ENCODE data around the gene FNBP1. TPM values are rescaled to one million over a fixed set of nuclear protein-coding genes. Genes with fewer than 3 reads are reported as not detected.

FNBP1 gene
- total and polyA plus RNA-seq, 10 of the 15 experiments (the other 5 are each of a cell fraction or from before 2014, with no cell fraction given) = 64.5 to 353 (median 179) TPM

- no peak for TF ChIP-seq CUX1 (IDR thresholded peaks at IDR 0.05; ENCODE audit: insufficient replicate concordance, low read depth, low read length)
- TF ChIP-seq REST (IDR thresholded peaks at IDR 0.05; ENCODE audit: low read depth, low read length) = no peak
- TF ChIP-seq SIN3A (IDR thresholded peaks at IDR 0.05; ENCODE audit: low read depth, low read length) = no peak
- peak; percentile 60 for TF ChIP-seq SMAD1 (IDR thresholded peaks at IDR 0.05; ENCODE audit: low read depth, partially characterized antibody)
- 0 out of 2 replicates have a peak, but pooled peaks have one; percentile 41 for TF ChIP-seq TAF1 (IDR thresholded peaks at IDR 0.05; ENCODE audit: borderline replicate concordance, low read depth, low read length)
- 0 out of 2 replicates have a peak, but pooled peaks have one; percentile 12 for TF ChIP-seq BCL11A (IDR thresholded peaks at IDR 0.05; ENCODE audit: low read depth, low read length)
- TF ChIP-seq CHD1 (IDR thresholded peaks at IDR 0.05; ENCODE audit: low read depth, low read length) = no peak; the same call in 1 of the 2 replicates
- 0 out of 2 replicates have a peak, but pooled peaks have one; percentile 49 for TF ChIP-seq MLLT1 (IDR thresholded peaks at IDR 0.05)
- TF ChIP-seq ZNF592 (IDR thresholded peaks at IDR 0.05) = no peak
Measured at GRCh38 chr9:129990269-129991010, 52.5 kb downstream of the FNBP1 start (continued).
